ENCODE measurements around the gene SH3BP1.

GRCh38 chr22:37674248-37674647 is 34.8 kb downstream of the SH3BP1 start:
- no peak for TF ChIP-seq POLR2A (IDR thresholded peaks at IDR 0.05)
- no peak for TF ChIP-seq CTCF (IDR thresholded peaks at IDR 0.05)
- TF ChIP-seq POLR2AphosphoS5 (IDR thresholded peaks at IDR 0.05): no peak
